Breast epithelium (tissue), 3 donors: ENCODE data around the gene ADAMTS2.

Experiments
- CTCF ChIP-seq, 3 donors: fragments of 450-650 bp; IDR thresholded peaks; one replicate each; pipeline ENCODE4 v1.5.1; 2016 to 2017; ENCODE audit warnings: antibody characterized with exemption in 3 of 3, mild to moderate bottlenecking in 3 of 3, moderate library complexity in 3 of 3
- POLR2A ChIP-seq: fragments of 450-650 bp; IDR thresholded peaks from one replicate; pipeline ENCODE4 v1.6.1; 2016; ENCODE audit warnings: antibody characterized with exemption, mild to moderate bottlenecking, moderate library complexity

- TF ChIP-seq CTCF (IDR thresholded peaks at IDR 0.05): no peak
- no peak for TF ChIP-seq POLR2A
Observed at GRCh38 chr5:179128976-179129375, 216.3 kb downstream of the ADAMTS2 start.
